GM18519 (cell line): ENCODE measurements around the gene NES.

Source experiments
- ATAC-seq: cut with Tn5 transposase; IDR thresholded peaks from one replicate; pipeline ENCODE4 v1.9.1; 2021; ENCODE audit warnings: mild to moderate bottlenecking, moderate library complexity; ENCODE audit not compliant: unreplicated experiment, low FRiP score

NES gene

GRCh38 chr1:156626079-156626438, 51.1 kb downstream of the NES start:
- ATAC-seq, result no peak

- ATAC-seq, result no peak
These were observed 51.6 kb downstream of the NES start for GRCh38 chr1:156625436-156626078.

GRCh38 chr1:156624814-156625435, 52.3 kb downstream of the NES start:
- no peak for ATAC-seq

- ATAC-seq, result no peak
These were observed 53.0 kb downstream of the NES start for GRCh38 chr1:156623946-156624813.

GRCh38 chr1:156622581-156623297, 54.5 kb downstream of the NES start:
- ATAC-seq, result no peak

- no peak for ATAC-seq
These were observed 57.6 kb downstream of the NES start for GRCh38 chr1:156619582-156619955.

- no peak for ATAC-seq
These were observed 58.2 kb downstream of the NES start, which contains the start of gene HAPLN2 for GRCh38 chr1:156618853-156619581. HAPLN2 (plus strand) TSS chr1:156619415; CDS start chr1:156623491, 4,076 bp downstream.
